ENCODE measurements around the gene CCDC198.

CCDC198 gene

GRCh38 chr14:57493467-57494181 lies at the start of gene CCDC198:
TSS of gene CCDC198 (minus strand) at chr14:57493857. CDS start at chr14:57493715, 142 bp downstream.
- DNase-seq = no peak

- DNase-seq = no peak
These were observed 39.6 kb upstream of the CCDC198 start for GRCh38 chr14:57533214-57533613.

- no peak for DNase-seq
These were observed 36.9 kb upstream of the CCDC198 start for GRCh38 chr14:57530571-57530970.

GRCh38 chr14:57526942-57527341 lies 33.3 kb upstream of the CCDC198 start:
- no peak for DNase-seq

- no peak for DNase-seq
These were observed 25.4 kb upstream of the CCDC198 start for GRCh38 chr14:57519043-57519442.

- DNase-seq = no peak
These were observed 18.6 kb upstream of the CCDC198 start for GRCh38 chr14:57512220-57512619.

- no peak for DNase-seq
These were observed 15.1 kb upstream of the CCDC198 start for GRCh38 chr14:57508756-57509155.

GRCh38 chr14:57502586-57503254 lies 9.1 kb upstream of the CCDC198 start:
- no peak for DNase-seq

- no peak for DNase-seq
These were observed 7.4 kb upstream of the CCDC198 start for GRCh38 chr14:57501039-57501557.

GRCh38 chr14:57498659-57499058 lies 5.0 kb upstream of the CCDC198 start:
- DNase-seq = no peak

- no peak for DNase-seq
These were observed 4.4 kb upstream of the CCDC198 start for GRCh38 chr14:57498035-57498434.

- DNase-seq = no peak
These were observed 1.8 kb upstream of the CCDC198 start for GRCh38 chr14:57495416-57495815.

GRCh38 chr14:57492859-57493258 lies 798 bp downstream of the CCDC198 start:
- no peak for DNase-seq

GRCh38 chr14:57491640-57492039 lies 2.0 kb downstream of the CCDC198 start:
- DNase-seq = no peak

- DNase-seq = no peak
These were observed 5.9 kb downstream of the CCDC198 start for GRCh38 chr14:57487771-57488170.

- no peak for DNase-seq
These were observed 6.8 kb downstream of the CCDC198 start for GRCh38 chr14:57486767-57487379.

- no peak for DNase-seq
These were observed 8.0 kb downstream of the CCDC198 start for GRCh38 chr14:57485635-57486034.

GRCh38 chr14:57482120-57482519 lies 11.5 kb downstream of the CCDC198 start:
- DNase-seq = no peak

- DNase-seq = no peak
These were observed 13.6 kb downstream of the CCDC198 start for GRCh38 chr14:57480051-57480450.

GRCh38 chr14:57479197-57479596 lies 14.5 kb downstream of the CCDC198 start:
- DNase-seq = no peak

- DNase-seq = no peak
These were observed 15.6 kb downstream of the CCDC198 start for GRCh38 chr14:57478050-57478449.

- DNase-seq = no peak
These were observed 22.7 kb downstream of the CCDC198 start for GRCh38 chr14:57470909-57471308.

- no peak for DNase-seq
These were observed 29.5 kb downstream of the CCDC198 start for GRCh38 chr14:57464008-57464730.

Data from activated T-cell treated with anti-CD3 and anti-CD28 coated beads, Interleukin-2, amount 50 U/mL, for 1 hour (primary cell).